HepG2 (cell line): Measurements from ENCODE around the gene NUDT15. TPM values are rescaled to one million over a fixed set of nuclear protein-coding genes. Genes with fewer than 3 reads are reported as not detected.

Source experiments
- CAMTA2 ChIP-seq: sonication (generic); formaldehyde crosslinking; IDR thresholded peaks from 2 replicates; pipeline ENCODE4 v1.4.0; 2020; ENCODE audit warnings: mild to moderate bottlenecking, missing genetic modification reagents, borderline replicate concordance
- DZIP1 ChIP-seq: sonication (generic); formaldehyde crosslinking; IDR thresholded peaks from 2 replicates; pipeline ENCODE4 v1.5.0; 2020; ENCODE audit warnings: mild to moderate bottlenecking, missing genetic modification reagents
- KDM3A ChIP-seq: IDR thresholded peaks from 2 replicates; pipeline ENCODE4 v1.6.1; 2018; ENCODE audit warnings: low read depth, missing compliant biosample characterization
- KMT2B ChIP-seq: IDR thresholded peaks from 2 replicates; pipeline ENCODE4 v1.6.1; 2016; ENCODE audit warnings: missing genetic modification reagents, missing compliant biosample characterization
- MAFK ChIP-seq, 2 experiments: IDR thresholded peaks in 1 of 2; conservative IDR thresholded peaks in 1 of 2; 2 replicates each; pipeline ENCODE4 v1.6.1; 2011; ENCODE audit warnings: improper control_type of control experiment in 2 of 2, low read length in 2 of 2
- NBN ChIP-seq: fragments of 450-650 bp; conservative IDR thresholded peaks from 2 replicates; pipeline ENCODE4 v1.6.1; 2017
- NCOA5 ChIP-seq: sonication (generic); formaldehyde crosslinking; IDR thresholded peaks from 2 replicates; pipeline ENCODE4 v1.4.0; 2020; ENCODE audit warnings: missing genetic modification reagents
- NFRKB ChIP-seq: fragments of 450-650 bp; IDR thresholded peaks from 2 replicates; pipeline ENCODE4 v1.6.1; 2017
- PRDM4 ChIP-seq: sonication (generic); formaldehyde crosslinking; IDR thresholded peaks from 2 replicates; pipeline ENCODE4 v1.9.0; 2021; ENCODE audit warnings: missing genetic modification reagents, borderline replicate concordance
- RXRA ChIP-seq: sonication (generic); formaldehyde crosslinking; IDR thresholded peaks from 2 replicates; pipeline ENCODE4 v1.5.1; 2020; ENCODE audit warnings: missing genetic modification reagents
- SRY ChIP-seq: sonication (generic); formaldehyde crosslinking; IDR thresholded peaks from 2 replicates; pipeline ENCODE4 v1.8.0; 2022; ENCODE audit warnings: mild to moderate bottlenecking, missing genetic modification reagents
- TFE3 ChIP-seq: IDR thresholded peaks from 2 replicates; pipeline ENCODE4 v1.6.1; 2016
- THAP9 ChIP-seq: sonication (generic); formaldehyde crosslinking; IDR thresholded peaks from 2 replicates; pipeline ENCODE4; 2020; ENCODE audit warnings: missing genetic modification reagents, mild to moderate bottlenecking, borderline replicate concordance
- YEATS2 ChIP-seq: sonication (generic); formaldehyde crosslinking; IDR thresholded peaks from 2 replicates; pipeline ENCODE4 v1.4.0; 2020; ENCODE audit warnings: missing genetic modification reagents, borderline replicate concordance
- ZNF30 ChIP-seq: sonication (generic); formaldehyde crosslinking; IDR thresholded peaks from 2 replicates; pipeline ENCODE4 v1.5.0; 2020; ENCODE audit warnings: mild to moderate bottlenecking, missing genetic modification reagents
- ZNF382 ChIP-seq: sonication (generic); formaldehyde crosslinking; IDR thresholded peaks from 2 replicates; pipeline ENCODE4 v1.5.0; 2020; ENCODE audit warnings: missing genetic modification reagents, mild to moderate bottlenecking, borderline replicate concordance
- ZNF615 ChIP-seq: sonication (generic); formaldehyde crosslinking; IDR thresholded peaks from 2 replicates; pipeline ENCODE4 v1.5.0; 2020; ENCODE audit warnings: mild to moderate bottlenecking, missing genetic modification reagents, borderline replicate concordance
- ZNF740 ChIP-seq: sonication (generic); formaldehyde crosslinking; IDR thresholded peaks from 2 replicates; pipeline ENCODE4 v1.4.0; 2020; ENCODE audit warnings: missing genetic modification reagents
- polyA plus RNA-seq, 8 experiments: library from polyadenylated mRNA; depleted of rRNA in 3 of 8; stranded (reverse) in 7 of 8; unstranded in 1 of 8; fragments of >200 nt; fragmentation: Illumina TruSeq in 4 of 8; extraction: Trizol in 4 of 8; gene quantifications; 2 replicates each; pipeline versions ENCODE4 v1.2.1 to v1.2.3, GENCODE V29; 2011 to 2016; ENCODE audit warnings: low read depth in 4 of 8, missing spikeins in 1 of 8, mixed read lengths in 1 of 8; ENCODE audit not compliant: insufficient read depth in 1 of 8
- total RNA-seq, 5 experiments: library from RNA; depleted of rRNA; stranded (reverse); fragments of >200 nt; fragmentation: Illumina TruSeq; extraction: Trizol; gene quantifications; 2 replicates each; pipeline ENCODE4 v1.2.3, GENCODE V29; 2016; ENCODE audit warnings: low read depth in 1 of 5

NUDT15 gene
- total and polyA plus RNA-seq, 2 of the 13 experiments (the other 11 are each of a cell fraction or from before 2014, with no cell fraction given), result 21.3 to 47.3 TPM

- 0 out of 2 replicates have a peak, but pooled peaks have one; percentile 89 for TF ChIP-seq PRDM4 (CRISPR knock-in tag)
- no peak; the same call in 1 of the 2 replicates for TF ChIP-seq ZNF740 (CRISPR knock-in tag)
- 0 out of 2 replicates have a peak, but pooled peaks have one; percentile 89 for TF ChIP-seq SRY (CRISPR knock-in tag)
- TF ChIP-seq KMT2B (CRISPR knock-in tag), result peak; percentile 97; the same call in 1 of the 2 replicates
- peak; percentile 70; the same call in 1 of the 2 replicates for TF ChIP-seq CAMTA2 (CRISPR knock-in tag)
- peak; percentile 98 for TF ChIP-seq DZIP1 (CRISPR knock-in tag)
- TF ChIP-seq THAP9 (CRISPR knock-in tag), result peak; percentile 89
- peak; percentile 93 for TF ChIP-seq KDM3A (CRISPR knock-in tag)
- no peak for TF ChIP-seq NFRKB
- peak; percentile 18; the same call in 1 of the 2 replicates for TF ChIP-seq ZNF615 (CRISPR knock-in tag)
- peak; percentile 100 for TF ChIP-seq RXRA (CRISPR knock-in tag)
- TF ChIP-seq YEATS2 (CRISPR knock-in tag), result peak; percentile 97
- no peak for TF ChIP-seq MAFK (conservative IDR thresholded peaks at IDR 0.05 in 1 of 2, IDR thresholded peaks at IDR 0.05 in 1 of 2; ENCODE audit: low read length in 2 of 2)
- no peak; the same call in 1 of the 2 replicates for TF ChIP-seq ZNF30 (CRISPR knock-in tag)
- TF ChIP-seq NCOA5, result no peak
- TF ChIP-seq TFE3 (CRISPR knock-in tag), result no peak
- no peak for TF ChIP-seq NBN
- no peak for TF ChIP-seq ZNF382
These were observed at the start of gene NUDT15 (continued) for GRCh38 chr13:48037346-48038173.
